Ovary (tissue), 9 donors: ENCODE results near the gene APLN. TPM values are rescaled to one million over a fixed set of nuclear protein-coding genes. Genes with fewer than 3 reads are reported as not detected.
A peak's percentile ranks its signal among the peaks of the same experiment; 100 is the strongest.

Experiments
- DNase-seq, 5 donors: peaks; one replicate each; pipeline ENCODE4 v3.0.0-alpha.2; 2019 to 2020
- H3K27ac ChIP-seq, 2 donors: fragments of 200-600 bp; one replicate each; pipeline versions ENCODE4 v1.5.1 to v1.8.0; 2019 to 2022
- H3K27me3 ChIP-seq: fragments of 200-600 bp; one replicate; pipeline ENCODE4 v1.8.0; 2022
- H3K36me3 ChIP-seq: fragments of 200-600 bp; sonication (generic); one replicate; pipeline ENCODE4 v1.5.1; 2019
- H3K4me1 ChIP-seq: one replicate; pipeline ENCODE4 v1.8.1; 2013; ENCODE audit warnings: mild to moderate bottlenecking, moderate library complexity; ENCODE audit not compliant: insufficient read depth
- H3K4me3 ChIP-seq: fragments of 200-600 bp; sonication (generic); one replicate; pipeline ENCODE4 v1.5.1; 2017
- H3K9me3 ChIP-seq, 2 donors: fragments of 200-600 bp in 1 of 2; sonication (generic) in 1 of 2; one replicate each; pipeline versions ENCODE4 v1.5.1 to v1.8.1; 2013 to 2019; ENCODE audit warnings: mild to moderate bottlenecking in 1 of 2, moderate library complexity in 1 of 2
- EP300 ChIP-seq: sonication (generic); formaldehyde crosslinking; IDR thresholded peaks from one replicate; pipeline ENCODE4 v1.6.1; 2017; ENCODE audit warnings: antibody characterized with exemption
- POLR2A ChIP-seq: fragments of 450-650 bp; IDR thresholded peaks from one replicate; pipeline ENCODE4 v1.6.1; 2017; ENCODE audit warnings: antibody characterized with exemption, mild to moderate bottlenecking, moderate library complexity
- WGBS, 3 donors: extraction: QIAGEN DNeasy Blood & Tissue Kit in 1 of 3; methylation state at CpG; one replicate each; pipeline versions ENCODE4 v1.1.5 to v1.1.7; 2013 to 2017; 5-methylcytosine and 5-hydroxymethylcytosine counted together
- intact Hi-C, 4 donors: fragments of 100-400 bp; cut with DNase I; formaldehyde crosslinking; loops; one replicate each; pipeline versions ENCODE4 v1.11.0 to v1.15.1; 2022 to 2023
- polyA plus RNA-seq, 2 donors: library from polyadenylated mRNA; stranded (reverse); fragments of 200-250 nt in 1 of 2; fragments of 350-450 nt in 1 of 2; fragmentation: Illumina TruSeq in 1 of 2; extraction: RNeasy Lipid Tissue Mini Kit (QIAGEN cat#74804) in 1 of 2; gene quantifications; one replicate each; pipeline ENCODE4 v1.2.3, GENCODE V29; 2013 to 2014
- total RNA-seq, 7 donors: library from RNA; depleted of rRNA in 2 of 7; stranded (reverse); fragments of >200 nt in 2 of 7; fragmentation: NEBNext Ultra II Directional in 3 of 7; extraction: Animal tissue kit (Norgen Biotek cat#: 25700) in 3 of 7; gene quantifications; one replicate each; pipeline versions ENCODE4 v1.1.0 to v1.2.4, GENCODE V29; 2016 to 2023
- TF ChIP-seq, protein P1 (sequence below), 3 donors: fragments of 450-650 bp in 2 of 3; fragments of 200-600 bp in 1 of 3; IDR thresholded peaks; one replicate each; pipeline versions ENCODE4 v1.5.1 to v1.8.0; 2016 to 2022; ENCODE audit warnings: antibody characterized with exemption in 3 of 3, mild to moderate bottlenecking in 1 of 3
- donor health status: DM: no; HTN: no; CAD: no; lungs with moderate emphysema.
- donor health status: DM: no; HTN: no; CAD: no.
- donor health status: Bipolar disorder and iron deficiency.
- donor health status: DM: yes; HTN: yes; CAD: no.
- donor health status: DM: no; HTN: no; CAD: no.
- donor health status: DM: yes; HTN: yes; CAD: no.

Gene APLN
- total and polyA plus RNA-seq, 9 donors = 0.72 to 14.5 (median 3.4) TPM

DNA sequence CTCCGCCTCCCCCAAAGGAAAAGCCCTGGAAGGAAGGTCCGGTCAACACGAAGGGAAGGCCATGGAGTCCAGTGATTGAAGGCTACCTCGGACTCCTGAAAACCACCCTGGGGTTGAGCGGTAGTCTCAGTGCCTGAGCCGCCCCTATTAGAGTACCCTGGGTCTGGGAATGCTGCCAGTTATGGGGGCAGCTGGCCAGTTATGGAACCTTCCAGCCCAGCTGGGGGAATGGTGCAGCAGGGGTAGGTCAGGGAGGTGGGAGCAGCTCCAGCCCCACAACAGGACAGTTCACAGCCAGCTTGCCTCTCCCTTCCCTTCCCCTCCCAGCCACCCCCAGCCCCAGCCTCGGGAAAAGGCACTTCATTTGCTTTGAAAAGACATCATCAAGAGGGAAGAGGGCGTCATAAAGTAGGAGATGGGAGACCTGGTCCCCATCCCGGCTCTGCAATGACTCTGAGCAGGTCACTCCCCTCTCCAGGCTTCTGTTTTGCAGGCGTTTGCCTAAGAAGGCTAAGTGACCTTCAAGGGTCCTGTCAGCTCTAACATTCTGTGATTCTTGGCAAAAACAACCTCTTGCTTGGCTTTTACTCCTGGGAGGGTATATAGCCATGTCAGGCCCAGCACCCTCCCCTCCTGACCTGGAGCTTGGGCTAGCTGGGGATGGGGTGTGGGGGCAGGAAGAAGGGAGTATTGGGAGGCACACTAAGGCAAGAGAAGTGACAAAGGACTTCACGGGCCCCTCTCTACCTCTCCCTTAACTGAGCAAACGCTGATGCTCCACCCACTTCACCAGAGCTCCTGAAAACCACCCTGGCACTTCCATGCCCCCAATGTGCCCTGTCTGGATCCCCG lies 8.0 kb downstream of the APLN start:
- no peak overlapping the region for H3K4me3 ChIP-seq
- no peaks in the 10 kb centered on the region for H3K27me3 ChIP-seq
- H3K36me3 ChIP-seq = no peaks in the 10 kb centered on the region
- TF ChIP-seq, protein P1, sequence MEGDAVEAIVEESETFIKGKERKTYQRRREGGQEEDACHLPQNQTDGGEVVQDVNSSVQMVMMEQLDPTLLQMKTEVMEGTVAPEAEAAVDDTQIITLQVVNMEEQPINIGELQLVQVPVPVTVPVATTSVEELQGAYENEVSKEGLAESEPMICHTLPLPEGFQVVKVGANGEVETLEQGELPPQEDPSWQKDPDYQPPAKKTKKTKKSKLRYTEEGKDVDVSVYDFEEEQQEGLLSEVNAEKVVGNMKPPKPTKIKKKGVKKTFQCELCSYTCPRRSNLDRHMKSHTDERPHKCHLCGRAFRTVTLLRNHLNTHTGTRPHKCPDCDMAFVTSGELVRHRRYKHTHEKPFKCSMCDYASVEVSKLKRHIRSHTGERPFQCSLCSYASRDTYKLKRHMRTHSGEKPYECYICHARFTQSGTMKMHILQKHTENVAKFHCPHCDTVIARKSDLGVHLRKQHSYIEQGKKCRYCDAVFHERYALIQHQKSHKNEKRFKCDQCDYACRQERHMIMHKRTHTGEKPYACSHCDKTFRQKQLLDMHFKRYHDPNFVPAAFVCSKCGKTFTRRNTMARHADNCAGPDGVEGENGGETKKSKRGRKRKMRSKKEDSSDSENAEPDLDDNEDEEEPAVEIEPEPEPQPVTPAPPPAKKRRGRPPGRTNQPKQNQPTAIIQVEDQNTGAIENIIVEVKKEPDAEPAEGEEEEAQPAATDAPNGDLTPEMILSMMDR (IDR thresholded peaks at IDR 0.05) = no peak
- TF ChIP-seq POLR2A = no peak
- TF ChIP-seq EP300 = no peak
- DNase-seq = peak in 2 of 5 donors; percentile 33 to 50
- no peaks in the 10 kb centered on the region for H3K4me1 ChIP-seq
- intact Hi-C loops = no loop called here
- 58 to 67% (median 58%) methylated on average over 13 of the region's 13 CpGs for WGBS, 3 donors
- no peaks in the 10 kb centered on the region for H3K9me3 ChIP-seq
- H3K27ac ChIP-seq = no peak overlapping the region

DNA sequence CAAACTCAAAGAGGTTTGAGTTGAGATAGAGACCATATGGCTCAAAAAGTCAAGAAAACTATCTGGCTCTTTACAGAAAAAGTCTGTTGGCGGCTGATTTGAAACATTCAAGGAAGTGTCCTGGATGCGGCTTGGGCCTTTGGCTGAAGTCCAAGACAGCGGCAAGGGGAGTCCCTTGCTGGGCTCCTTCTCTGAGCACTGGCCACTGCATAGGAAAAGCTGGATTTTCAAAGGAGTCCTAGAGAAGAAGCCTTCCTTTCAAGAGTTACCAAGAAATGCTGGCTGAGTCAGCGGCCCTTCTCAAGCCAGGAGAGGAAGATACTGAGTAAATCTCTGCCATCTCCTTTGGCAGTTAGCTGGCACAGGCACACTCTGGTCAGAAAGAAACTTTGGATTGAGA lies 12.1 kb downstream of the APLN start:
- H3K4me3 ChIP-seq = no peak overlapping the region
- no peak for DNase-seq
- WGBS, 3 donors = 55 to 63% (median 56%) methylated on average over 4 of the region's 4 CpGs
- no peaks in the 10 kb centered on the region for H3K4me1 ChIP-seq
- no peaks in the 10 kb centered on the region for H3K9me3 ChIP-seq
- intact Hi-C loops = no loop called here
- no peak overlapping the region for H3K27ac ChIP-seq
- H3K36me3 ChIP-seq = no peaks in the 10 kb centered on the region
- no peaks in the 10 kb centered on the region for H3K27me3 ChIP-seq
- TF ChIP-seq POLR2A (no peak), EP300 (no peak)
- TF ChIP-seq, protein P1 (IDR thresholded peaks at IDR 0.05) = no peak

GRCh38 chrX:129641941-129642340 lies 12.8 kb downstream of the APLN start:
- intact Hi-C loops = no loop called here
- H3K27ac ChIP-seq = no peak overlapping the region
- H3K4me3 ChIP-seq = no peak overlapping the region
- TF ChIP-seq, protein P1 (IDR thresholded peaks at IDR 0.05) = no peak
- no peak for TF ChIP-seq POLR2A
- no peak for TF ChIP-seq EP300
- no peak for DNase-seq
- no peaks in the 10 kb centered on the region for H3K4me1 ChIP-seq
- no peaks in the 10 kb centered on the region for H3K27me3 ChIP-seq
- WGBS, 3 donors = 61 to 74% (median 73%) methylated on average over 3 of the region's 3 CpGs
- no peaks in the 10 kb centered on the region for H3K9me3 ChIP-seq
- no peaks in the 10 kb centered on the region for H3K36me3 ChIP-seq

GRCh38 chrX:129641469-129641868 lies 13.3 kb downstream of the APLN start:
- TF ChIP-seq EP300 = no peak
- TF ChIP-seq POLR2A = no peak
- TF ChIP-seq, protein P1 (IDR thresholded peaks at IDR 0.05) = no peak
- no peak overlapping the region for H3K4me3 ChIP-seq
- intact Hi-C loops = no loop called here
- no peaks in the 10 kb centered on the region for H3K9me3 ChIP-seq
- DNase-seq = no peak
- H3K4me1 ChIP-seq = no peaks in the 10 kb centered on the region
- H3K27ac ChIP-seq = no peak overlapping the region
- WGBS, 3 donors = 57 to 65% (median 63%) methylated on average over 3 of the region's 3 CpGs
- no peaks in the 10 kb centered on the region for H3K27me3 ChIP-seq
- H3K36me3 ChIP-seq = no peaks in the 10 kb centered on the region
